Neural crest cell (in vitro differentiated cells): ENCODE data around the gene PKP4. TPM values are rescaled to one million over a fixed set of nuclear protein-coding genes. Genes with fewer than 3 reads are reported as not detected.

Experiments used
- DNase-seq: peaks from one replicate; pipeline ENCODE4 v3.0.0; 2021; ENCODE audit warnings: low read depth, mixed read lengths, low spot score
- H3K27ac Mint-ChIP-seq: one replicate; pipeline ENCODE4 v1.8.0; 2021; ENCODE audit warnings: mild to moderate bottlenecking, mixed read lengths; ENCODE audit not compliant: unreplicated experiment
- H3K27me3 Mint-ChIP-seq: 2 replicates; pipeline ENCODE4 v1.8.0; 2021; ENCODE audit warnings: low read depth, mild to moderate bottlenecking, mixed read lengths
- H3K36me3 Mint-ChIP-seq: 2 replicates; pipeline ENCODE4 v1.8.0; 2021; ENCODE audit warnings: low read depth, mild to moderate bottlenecking, mixed read lengths
- H3K4me1 Mint-ChIP-seq: 2 replicates; pipeline ENCODE4 v1.8.0; 2021; ENCODE audit warnings: mixed read lengths
- H3K4me3 Mint-ChIP-seq: one replicate; pipeline ENCODE4 v1.8.0; 2021; ENCODE audit warnings: mild to moderate bottlenecking, mixed read lengths
- H3K9me3 Mint-ChIP-seq: 2 replicates; pipeline ENCODE4 v1.8.0; 2021; ENCODE audit warnings: mixed read lengths
- total RNA-seq: library from RNA; stranded (reverse); gene quantifications from 2 replicates; pipeline ENCODE4 v1.2.1, GENCODE V29; 2021
- TF ChIP-seq, protein P1 (sequence below): fragments of 200-600 bp; sonication (generic); conservative IDR thresholded peaks from 2 replicates; pipeline ENCODE4 v1.5.0; 2021; ENCODE audit warnings: antibody characterized with exemption, mild to moderate bottlenecking

Gene PKP4
- total RNA-seq, 1 donor from 2014 or later, result 52.7 TPM

DNA sequence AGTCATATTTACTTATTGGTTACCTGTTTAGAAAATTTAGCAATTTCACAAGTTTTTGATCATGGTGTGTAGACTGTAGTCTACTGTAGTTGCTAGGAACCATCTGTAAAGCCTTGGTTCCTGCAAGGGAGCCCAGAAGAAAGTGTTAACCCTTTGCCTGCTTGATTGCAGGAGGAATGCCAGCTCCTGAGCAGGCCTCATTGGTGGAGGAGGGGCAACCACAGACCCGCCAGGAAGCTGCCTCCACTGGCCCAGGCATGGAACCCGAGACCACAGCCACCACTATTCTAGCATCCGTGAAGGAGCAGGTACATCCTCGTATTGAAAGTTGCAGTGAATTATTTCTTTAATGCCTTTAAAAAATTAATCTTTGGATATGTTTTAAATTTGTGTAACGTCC is 76.3 kb downstream of the PKP4 start:
- Mint-ChIP-seq H3K36me3 (peaks cover 2% of the 10 kb centered on the region), H3K4me1 (no peaks in the 10 kb centered on the region), H3K9me3 (no peaks in the 10 kb centered on the region), H3K27ac (no peak overlapping the region), H3K4me3 (no peak overlapping the region), H3K27me3 (no peaks in the 10 kb centered on the region)
- TF ChIP-seq, protein P1, sequence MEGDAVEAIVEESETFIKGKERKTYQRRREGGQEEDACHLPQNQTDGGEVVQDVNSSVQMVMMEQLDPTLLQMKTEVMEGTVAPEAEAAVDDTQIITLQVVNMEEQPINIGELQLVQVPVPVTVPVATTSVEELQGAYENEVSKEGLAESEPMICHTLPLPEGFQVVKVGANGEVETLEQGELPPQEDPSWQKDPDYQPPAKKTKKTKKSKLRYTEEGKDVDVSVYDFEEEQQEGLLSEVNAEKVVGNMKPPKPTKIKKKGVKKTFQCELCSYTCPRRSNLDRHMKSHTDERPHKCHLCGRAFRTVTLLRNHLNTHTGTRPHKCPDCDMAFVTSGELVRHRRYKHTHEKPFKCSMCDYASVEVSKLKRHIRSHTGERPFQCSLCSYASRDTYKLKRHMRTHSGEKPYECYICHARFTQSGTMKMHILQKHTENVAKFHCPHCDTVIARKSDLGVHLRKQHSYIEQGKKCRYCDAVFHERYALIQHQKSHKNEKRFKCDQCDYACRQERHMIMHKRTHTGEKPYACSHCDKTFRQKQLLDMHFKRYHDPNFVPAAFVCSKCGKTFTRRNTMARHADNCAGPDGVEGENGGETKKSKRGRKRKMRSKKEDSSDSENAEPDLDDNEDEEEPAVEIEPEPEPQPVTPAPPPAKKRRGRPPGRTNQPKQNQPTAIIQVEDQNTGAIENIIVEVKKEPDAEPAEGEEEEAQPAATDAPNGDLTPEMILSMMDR, result no peak
- no peak for DNase-seq

DNA sequence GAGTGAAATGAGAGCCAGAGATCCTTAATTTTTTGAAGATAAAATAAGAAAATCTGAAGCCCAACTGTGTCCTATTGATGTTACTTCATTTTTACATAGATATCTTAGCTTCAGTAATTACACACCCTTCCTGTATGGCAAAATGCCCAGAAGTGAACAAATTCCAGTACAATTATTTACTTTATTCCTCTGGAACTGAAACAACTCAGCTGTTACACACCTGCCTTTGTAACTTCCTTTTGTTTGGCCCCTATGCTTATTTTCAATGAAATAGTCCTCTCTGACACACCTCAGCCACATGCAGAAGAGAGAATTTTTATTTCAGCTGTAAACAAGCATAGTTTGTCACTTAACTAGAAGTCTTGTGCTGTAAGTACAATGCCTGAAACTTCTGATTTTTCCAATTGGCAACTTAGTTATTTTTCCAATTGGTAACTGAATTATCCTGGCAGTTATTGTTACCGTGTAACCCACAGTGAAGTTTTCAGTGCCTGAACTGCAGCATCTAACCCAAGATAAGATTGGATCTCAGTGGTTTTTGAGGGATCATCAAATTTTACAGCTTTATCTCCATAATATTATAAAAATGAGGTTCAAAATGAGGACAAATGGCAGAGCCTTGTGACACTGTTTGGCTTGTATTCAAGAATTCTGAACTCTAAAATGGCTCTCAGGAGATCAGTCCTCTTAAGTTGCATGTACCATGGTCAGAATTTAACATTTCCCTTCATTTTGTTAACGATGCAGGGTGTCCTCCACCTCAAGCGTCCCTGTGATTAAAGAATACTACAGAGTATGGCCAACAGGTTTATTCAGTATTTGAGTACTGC is 82.6 kb downstream of the PKP4 start:
- H3K36me3 Mint-ChIP-seq, result no peaks in the 10 kb centered on the region
- TF ChIP-seq, protein P1, result no peak
- no peaks in the 10 kb centered on the region for H3K9me3 Mint-ChIP-seq
- H3K4me1 Mint-ChIP-seq, result peaks cover under 1% of the 10 kb centered on the region
- no peak for DNase-seq
- no peak overlapping the region for H3K4me3 Mint-ChIP-seq
- H3K27me3 Mint-ChIP-seq, result no peaks in the 10 kb centered on the region
- no peak overlapping the region for H3K27ac Mint-ChIP-seq

DNA sequence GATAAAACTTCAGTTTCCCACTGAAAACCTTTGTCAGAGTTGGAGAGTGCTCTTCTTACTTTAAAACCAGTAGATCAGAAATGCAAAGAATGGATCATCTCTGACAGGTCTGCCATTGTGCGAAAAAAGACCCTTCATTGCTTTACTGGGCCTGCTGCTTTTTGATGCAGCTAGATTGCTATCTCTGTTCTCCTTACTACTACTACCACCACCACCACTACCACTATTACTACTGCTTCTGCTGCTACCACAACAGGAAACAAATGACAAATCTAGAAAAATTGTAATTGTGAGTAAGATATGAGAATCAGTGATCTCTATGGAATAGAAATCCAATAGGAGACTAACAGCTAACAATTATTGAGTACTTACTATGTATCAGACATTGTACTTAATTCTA is 85.8 kb downstream of the PKP4 start:
- H3K27ac Mint-ChIP-seq, result no peak overlapping the region
- H3K9me3 Mint-ChIP-seq, result no peaks in the 10 kb centered on the region
- peaks cover 10% of the 10 kb centered on the region for H3K4me1 Mint-ChIP-seq
- H3K4me3 Mint-ChIP-seq, result no peak overlapping the region
- TF ChIP-seq, protein P1, result no peak
- no peaks in the 10 kb centered on the region for H3K27me3 Mint-ChIP-seq
- H3K36me3 Mint-ChIP-seq, result no peaks in the 10 kb centered on the region
- no peak for DNase-seq

DNA sequence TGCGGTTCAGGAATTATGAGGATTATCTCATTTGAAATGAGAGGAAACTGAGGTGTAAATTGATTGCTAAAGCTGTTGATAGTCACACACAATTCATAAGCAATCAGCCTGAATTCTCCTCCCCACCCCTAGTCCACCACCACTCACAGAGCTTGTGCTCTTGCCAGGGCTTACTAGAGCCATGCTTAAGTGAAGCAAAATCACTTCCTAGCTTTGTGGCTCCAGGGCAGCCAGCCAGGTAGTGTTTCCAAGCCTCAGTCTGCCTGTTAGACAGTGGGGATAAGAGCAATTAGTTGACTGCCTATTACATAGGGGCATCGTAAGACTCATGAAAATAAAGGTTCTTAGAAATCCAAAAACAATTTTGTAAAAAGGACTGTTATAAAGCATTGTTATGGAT is 87.2 kb downstream of the PKP4 start:
- Mint-ChIP-seq H3K4me3 (no peak overlapping the region), H3K36me3 (no peaks in the 10 kb centered on the region), H3K9me3 (no peaks in the 10 kb centered on the region), H3K27me3 (no peaks in the 10 kb centered on the region), H3K27ac (no peak overlapping the region), H3K4me1 (peaks cover 10% of the 10 kb centered on the region)
- DNase-seq, result no peak
- TF ChIP-seq, protein P1, result no peak

DNA sequence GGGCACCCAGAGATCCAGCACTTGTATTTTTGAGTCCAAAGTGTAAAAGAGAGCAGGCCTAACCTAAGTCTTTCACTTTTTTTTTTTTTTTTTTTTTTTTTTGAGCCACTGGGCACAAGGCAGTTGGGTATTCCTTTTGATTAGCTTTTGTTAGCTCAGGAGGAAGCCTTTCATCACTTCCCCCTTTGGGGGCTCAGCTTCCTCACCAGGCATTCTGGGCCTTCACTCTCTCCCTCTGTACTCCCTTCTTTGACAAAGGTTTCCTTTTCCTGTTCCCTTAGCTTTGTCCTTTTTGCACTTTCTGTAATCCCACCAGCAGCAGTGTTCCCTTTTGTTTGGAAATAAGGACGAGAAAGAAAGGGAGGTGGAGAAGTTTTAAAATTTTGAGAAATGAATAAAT is 88.2 kb downstream of the PKP4 start:
- TF ChIP-seq, protein P1, result no peak
- DNase-seq, result no peak
- Mint-ChIP-seq H3K4me3 (no peak overlapping the region), H3K4me1 (peaks cover 10% of the 10 kb centered on the region), H3K27me3 (no peaks in the 10 kb centered on the region), H3K9me3 (no peaks in the 10 kb centered on the region), H3K36me3 (no peaks in the 10 kb centered on the region), H3K27ac (peak overlapping the region; percentile 81)
